ENCODE measurements around the gene MRPL58.

The MRPL58 gene

GRCh38 chr17:75046407-75047289 lies 34.2 kb downstream of the MRPL58 start, which contains the start of the genes ATP5PD and KCTD2:
Gene ATP5PD (minus strand): TSS chr17:75046969. CDS start chr17:75042650, 4,319 bp downstream.
Gene KCTD2 (plus strand): TSS chr17:75047225. CDS start chr17:75047251, 26 bp downstream.
- H3K4me3 ChIP-seq (ENCODE audit: low read depth, low read length) = peak within 1 kb of the TSS; percentile 98

- H3K4me3 ChIP-seq (ENCODE audit: low read depth, low read length) = peak overlapping the region; percentile 86
These were observed 35.1 kb downstream of the MRPL58 start for GRCh38 chr17:75047398-75048098.

- peak overlapping the region; percentile 86 for H3K4me3 ChIP-seq (ENCODE audit: low read depth, low read length)
These were observed 35.9 kb downstream of the MRPL58 start for GRCh38 chr17:75048249-75048878.

DNA sequence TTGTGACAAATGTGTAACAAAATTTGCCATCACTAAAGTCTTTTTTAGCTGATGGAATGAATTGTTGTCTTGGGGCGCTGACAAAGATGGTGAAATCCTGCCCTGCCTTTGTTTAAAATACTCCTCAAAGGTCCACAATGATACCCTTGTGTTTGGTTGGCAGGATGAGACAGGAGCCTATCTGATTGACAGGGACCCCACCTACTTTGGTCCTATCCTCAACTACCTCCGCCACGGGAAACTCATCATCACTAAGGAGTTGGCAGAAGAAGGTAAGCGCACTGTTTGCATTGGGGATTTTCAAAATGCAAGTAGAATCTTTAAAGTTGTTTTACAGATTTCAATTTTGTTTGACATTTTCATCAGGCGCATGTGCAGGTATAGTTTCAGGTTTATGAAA lies 36.6 kb downstream of the MRPL58 start:
- H3K4me3 ChIP-seq (ENCODE audit: low read depth, low read length) = no peak overlapping the region

DNA sequence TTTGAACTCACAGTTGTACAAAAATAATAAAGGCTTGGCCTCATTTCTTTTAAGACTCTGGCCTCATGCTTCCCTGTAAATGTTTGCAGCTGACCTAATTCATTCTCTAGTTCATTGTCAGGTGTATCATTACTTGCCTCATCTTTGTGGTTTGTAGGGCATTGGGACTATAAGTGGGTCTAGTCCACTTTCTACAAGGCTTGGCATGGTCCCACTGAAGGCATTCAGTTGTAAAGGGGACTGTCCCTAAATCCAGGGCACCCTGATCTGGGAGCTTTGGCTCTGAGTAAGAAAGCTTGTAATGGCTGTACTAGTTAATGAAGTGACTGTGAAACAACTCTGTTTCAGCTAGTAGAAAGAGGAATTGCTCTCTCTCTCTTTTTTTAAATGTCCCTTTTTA lies 37.2 kb downstream of the MRPL58 start:
- H3K4me3 ChIP-seq (ENCODE audit: low read depth, low read length) = no peak overlapping the region

DNA sequence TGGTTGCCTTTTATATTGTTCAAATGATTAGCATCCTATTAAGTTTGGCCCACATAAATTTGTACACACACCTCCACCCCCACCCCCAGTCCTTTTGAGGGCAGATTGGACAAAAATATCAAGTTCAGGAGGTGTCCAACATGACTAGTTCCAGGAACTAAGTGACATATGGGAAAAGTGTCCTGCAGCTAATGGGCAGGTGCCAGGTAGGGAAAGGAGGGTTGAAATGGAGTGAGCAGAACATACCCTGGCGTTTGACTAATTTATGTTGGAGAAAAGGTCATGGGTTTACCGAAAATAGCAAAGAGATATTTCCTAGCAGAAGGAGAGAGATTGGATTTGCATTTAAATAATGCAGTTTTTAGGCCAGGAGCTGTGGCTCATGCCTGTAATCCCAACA lies 39.5 kb downstream of the MRPL58 start:
- H3K4me3 ChIP-seq (ENCODE audit: low read depth, low read length) = no peak overlapping the region

GRCh38 chr17:75059369-75060345 lies 47.2 kb downstream of the MRPL58 start:
- no peak overlapping the region for H3K4me3 ChIP-seq (ENCODE audit: low read depth, low read length)

DNA sequence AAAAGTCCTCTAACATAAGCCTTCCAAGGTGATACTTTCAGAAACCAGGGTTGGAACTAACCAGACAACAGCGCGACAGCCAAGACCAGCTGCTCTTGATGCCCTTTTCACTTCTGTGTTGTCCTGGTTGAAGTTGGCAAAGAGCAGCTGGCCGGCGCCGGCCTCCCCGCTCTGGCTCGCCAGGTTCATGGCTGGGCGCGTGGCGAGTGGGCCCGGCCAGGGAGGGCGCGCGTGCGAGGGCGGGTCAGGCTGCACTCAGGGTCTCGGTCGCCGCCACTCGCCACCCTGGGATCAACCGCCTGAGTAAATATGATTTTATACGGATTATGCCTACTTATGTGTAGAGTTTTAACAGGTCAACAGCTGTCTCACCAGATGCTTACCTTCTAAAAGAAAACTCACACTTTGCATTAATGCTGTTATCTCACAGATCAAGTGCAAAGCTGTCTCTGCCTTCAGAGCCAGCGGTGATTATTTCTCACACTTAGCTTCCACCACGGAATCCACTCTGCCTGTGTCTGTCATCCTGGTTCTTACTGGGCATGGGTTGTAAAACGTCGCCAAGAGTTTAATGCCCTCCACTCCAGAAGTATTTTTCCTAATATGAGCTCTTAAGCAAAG lies 48.1 kb downstream of the MRPL58 start:
- H3K4me3 ChIP-seq (ENCODE audit: low read depth, low read length) = no peak overlapping the region

- no peak overlapping the region for H3K4me3 ChIP-seq (ENCODE audit: low read depth, low read length)
These were observed 48.6 kb downstream of the MRPL58 start for GRCh38 chr17:75061055-75061438.

DNA sequence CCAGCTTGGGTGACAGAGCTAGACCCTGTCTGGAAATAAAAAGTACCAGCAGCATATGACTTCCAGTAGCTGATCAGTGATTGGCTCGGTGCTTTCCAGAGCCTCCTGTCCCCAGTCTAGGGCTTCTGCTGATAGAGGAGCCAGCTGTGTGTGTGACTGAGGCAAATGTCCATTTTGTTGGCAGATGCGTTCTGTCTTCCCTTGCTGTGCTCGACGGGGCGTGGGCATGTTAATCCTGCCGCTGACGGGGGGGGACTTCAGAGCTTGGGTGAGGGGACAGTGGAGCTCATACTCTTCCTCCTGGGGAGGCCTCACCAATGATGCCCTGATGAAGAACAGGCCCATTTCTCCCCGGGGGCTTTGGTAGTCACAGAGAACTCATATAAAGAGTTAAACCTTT lies 49.1 kb downstream of the MRPL58 start:
- no peak overlapping the region for H3K4me3 ChIP-seq (ENCODE audit: low read depth, low read length)

GRCh38 chr17:75063201-75063600 lies 50.7 kb downstream of the MRPL58 start:
- H3K4me3 ChIP-seq (ENCODE audit: low read depth, low read length) = no peak overlapping the region

GRCh38 chr17:75063626-75064025 lies 51.2 kb downstream of the MRPL58 start:
- no peak overlapping the region for H3K4me3 ChIP-seq (ENCODE audit: low read depth, low read length)

GRCh38 chr17:75064040-75064439 lies 51.6 kb downstream of the MRPL58 start:
- H3K4me3 ChIP-seq (ENCODE audit: low read depth, low read length) = no peak overlapping the region

- no peak overlapping the region for H3K4me3 ChIP-seq (ENCODE audit: low read depth, low read length)
These were observed 52.0 kb downstream of the MRPL58 start for GRCh38 chr17:75064460-75064859.

GRCh38 chr17:75064867-75065561 lies 52.5 kb downstream of the MRPL58 start:
- no peak overlapping the region for H3K4me3 ChIP-seq (ENCODE audit: low read depth, low read length)

DNA sequence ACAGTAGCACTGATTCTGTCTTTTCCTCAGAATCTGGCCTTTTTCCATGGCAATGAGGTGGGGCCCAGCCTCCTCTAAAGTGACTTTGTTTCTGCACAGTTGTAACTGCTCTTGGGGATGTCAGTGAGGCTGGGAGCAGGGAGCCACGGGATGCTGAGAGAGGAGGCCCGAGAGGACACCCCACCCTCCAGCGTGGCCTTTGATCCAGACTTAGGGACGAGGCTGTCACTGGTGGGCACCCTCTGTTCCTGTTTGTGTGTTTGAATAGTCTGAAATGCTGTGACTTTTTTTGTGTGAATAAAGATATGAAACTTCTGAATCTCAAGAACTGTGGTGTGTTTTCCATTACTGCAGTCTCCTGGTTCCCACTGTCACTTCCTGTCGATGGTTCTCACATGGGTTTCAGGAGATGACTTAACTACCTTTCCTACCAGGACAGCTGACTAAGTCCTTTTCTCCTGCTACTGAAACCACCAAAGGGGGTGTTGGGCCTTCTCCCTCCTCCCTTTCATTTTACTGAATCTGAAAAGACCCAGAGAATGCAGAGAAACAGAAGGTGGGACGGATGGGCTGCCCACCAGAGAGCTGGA lies 53.2 kb downstream of the MRPL58 start:
- no peak overlapping the region for H3K4me3 ChIP-seq (ENCODE audit: low read depth, low read length)

DNA sequence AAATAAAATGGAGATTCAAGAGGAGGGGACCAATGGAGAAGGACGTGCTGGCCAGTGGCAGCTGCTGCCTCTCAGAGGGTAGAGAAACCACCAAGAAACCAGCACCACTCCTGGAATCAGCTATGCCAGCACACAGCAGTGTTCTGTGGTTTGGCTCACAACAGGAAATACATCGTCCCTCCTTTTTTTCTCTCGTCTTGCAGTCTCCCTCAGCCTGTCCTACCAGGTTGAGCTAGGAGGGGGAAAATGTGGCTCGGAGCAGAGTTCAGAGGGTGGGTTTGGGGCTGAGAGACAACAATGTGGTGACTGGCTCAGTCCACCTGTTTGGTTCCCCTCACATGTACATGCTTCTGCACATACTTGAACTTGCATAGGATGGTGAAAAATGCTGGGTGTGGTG lies 55.4 kb downstream of the MRPL58 start:
- H3K4me3 ChIP-seq (ENCODE audit: low read depth, low read length) = no peak overlapping the region

DNA sequence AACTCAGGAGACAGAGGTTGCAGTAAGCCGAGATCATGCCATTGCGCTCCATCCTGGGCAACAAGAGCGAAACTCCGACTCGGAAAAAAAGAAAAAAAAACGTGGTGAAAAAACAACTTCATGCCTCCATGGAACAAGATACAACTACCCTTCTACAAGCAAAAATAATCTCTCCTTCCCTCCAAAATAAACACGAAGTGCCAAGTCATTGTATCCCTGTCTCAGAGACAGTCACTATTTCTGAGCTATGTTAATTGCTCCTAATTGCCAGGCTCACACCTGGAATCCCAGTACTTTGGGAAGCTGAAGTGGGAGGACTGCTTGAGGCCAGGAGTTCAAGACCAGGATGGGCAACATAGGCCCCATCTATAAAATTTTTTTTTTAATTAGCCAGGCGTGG lies 56.3 kb downstream of the MRPL58 start:
- no peak overlapping the region for H3K4me3 ChIP-seq (ENCODE audit: low read depth, low read length)

DNA sequence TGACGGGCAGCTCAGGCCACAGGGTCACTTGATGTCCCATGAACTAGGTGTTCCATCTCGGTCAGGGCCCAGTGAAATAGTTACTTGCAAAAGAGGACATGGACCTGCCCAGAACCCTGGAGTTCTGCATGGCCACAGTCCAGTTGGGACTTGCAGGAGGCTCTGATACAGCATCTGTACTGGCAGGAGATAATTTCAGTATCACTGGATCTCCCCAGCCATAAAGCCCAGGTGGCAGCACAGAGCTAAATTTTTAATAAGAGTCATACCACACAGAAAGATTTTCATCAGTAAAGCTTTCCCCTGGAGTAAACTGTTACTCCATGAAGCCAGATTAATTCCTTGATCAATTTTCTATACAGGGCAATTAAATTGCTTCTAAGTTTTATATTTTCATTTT lies 57.3 kb downstream of the MRPL58 start:
- H3K4me3 ChIP-seq (ENCODE audit: low read depth, low read length) = no peak overlapping the region

Measured in iPS-11a (cell line).